Neural progenitor cell (in vitro differentiated cells): ENCODE measurements around the gene LTBP1. TPM values are rescaled to one million over a fixed set of nuclear protein-coding genes. Genes with fewer than 3 reads are reported as not detected.

Experiments used
- DNase-seq: peaks from one replicate; pipeline ENCODE4 v3.0.0-alpha.2; 2016; ENCODE audit warnings: low spot score
- H2AFZ ChIP-seq: fragments of 200-600 bp; sonication (generic); replicated peaks from 2 replicates; pipeline ENCODE4 v1.6.1; 2016; ENCODE audit warnings: antibody characterized with exemption
- H3F3A ChIP-seq: fragments of 200-600 bp; sonication (generic); 2 replicates; pipeline ENCODE4 v1.6.1; 2016; ENCODE audit warnings: antibody characterized with exemption, low read depth
- H3K27ac ChIP-seq: fragments of 200-600 bp; sonication (generic); 2 replicates; pipeline ENCODE4 v1.5.1; 2016; ENCODE audit warnings: mild to moderate bottlenecking
- H3K27me3 ChIP-seq: fragments of 200-600 bp; sonication (generic); 2 replicates; pipeline ENCODE4 v1.6.1; 2016; ENCODE audit warnings: mild to moderate bottlenecking, moderate library complexity
- H3K36me3 ChIP-seq: fragments of 200-600 bp; sonication (generic); 2 replicates; pipeline ENCODE4 v1.5.1; 2016
- H3K4me1 ChIP-seq: fragments of 200-600 bp; sonication (generic); 2 replicates; pipeline ENCODE4 v1.6.1; 2016; ENCODE audit warnings: mixed run types
- H3K4me2 ChIP-seq: fragments of 200-600 bp; sonication (generic); 2 replicates; pipeline ENCODE4 v1.6.1; 2016
- H3K4me3 ChIP-seq: fragments of 200-600 bp; sonication (generic); 2 replicates; pipeline ENCODE4 v1.5.1; 2016
- H3K79me2 ChIP-seq: fragments of 200-600 bp; sonication (generic); 2 replicates; pipeline ENCODE4 v1.6.1; 2016; ENCODE audit warnings: low read depth
- H3K9ac ChIP-seq: fragments of 200-600 bp; sonication (generic); 2 replicates; pipeline ENCODE4 v1.6.1; 2016
- H3K9me3 ChIP-seq: fragments of 200-600 bp; sonication (generic); 2 replicates; pipeline ENCODE4 v1.5.1; 2016; ENCODE audit warnings: low read depth
- H4K20me1 ChIP-seq: fragments of 200-600 bp; sonication (generic); 2 replicates; pipeline ENCODE4 v1.6.1; 2016; ENCODE audit warnings: low read depth
- H3K27ac Mint-ChIP-seq: 3 replicates; pipeline ENCODE4 v1.8.0; 2021; ENCODE audit warnings: mixed read lengths
- H3K27me3 Mint-ChIP-seq: 2 replicates; pipeline ENCODE4 v1.8.0; 2022; ENCODE audit warnings: low read depth, mild to moderate bottlenecking, inconsistent platforms, moderate library complexity, mixed read lengths; ENCODE audit not compliant: insufficient read depth
- H3K36me3 Mint-ChIP-seq: 3 replicates; pipeline ENCODE4 v1.8.0; 2021; ENCODE audit warnings: mixed read lengths
- H3K4me1 Mint-ChIP-seq: 3 replicates; pipeline ENCODE4 v1.8.0; 2021; ENCODE audit warnings: mixed read lengths
- H3K4me3 Mint-ChIP-seq: 3 replicates; pipeline ENCODE4 v1.8.0; 2021; ENCODE audit warnings: mild to moderate bottlenecking, moderate library complexity, mixed read lengths
- H3K9me3 Mint-ChIP-seq: 3 replicates; pipeline ENCODE4 v1.8.0; 2020; ENCODE audit warnings: mixed read lengths
- EZH2 ChIP-seq: fragments of 200-600 bp; sonication (generic); IDR thresholded peaks from 2 replicates; pipeline ENCODE4 v1.6.1; 2017; ENCODE audit warnings: antibody characterized with exemption, mild to moderate bottlenecking, moderate library complexity
- EZH2phosphoT487 ChIP-seq: fragments of 200-600 bp; sonication (generic); IDR thresholded peaks from 2 replicates; pipeline ENCODE4 v1.6.1; 2017; ENCODE audit warnings: antibody characterized with exemption
- total RNA-seq: library from RNA; depleted of rRNA; stranded (reverse); fragments of >200 nt; gene quantifications from 2 replicates; pipeline ENCODE4 v1.2.3, GENCODE V29; 2015; ENCODE audit warnings: low replicate concordance
- TF ChIP-seq, protein P1 (sequence below): fragments of 200-600 bp; sonication (generic); IDR thresholded peaks from 2 replicates; pipeline ENCODE4 v1.5.1; 2017; ENCODE audit warnings: antibody characterized with exemption, mild to moderate bottlenecking

The LTBP1 gene
- total RNA-seq, 1 donor from 2014 or later = 50.5 TPM

DNA sequence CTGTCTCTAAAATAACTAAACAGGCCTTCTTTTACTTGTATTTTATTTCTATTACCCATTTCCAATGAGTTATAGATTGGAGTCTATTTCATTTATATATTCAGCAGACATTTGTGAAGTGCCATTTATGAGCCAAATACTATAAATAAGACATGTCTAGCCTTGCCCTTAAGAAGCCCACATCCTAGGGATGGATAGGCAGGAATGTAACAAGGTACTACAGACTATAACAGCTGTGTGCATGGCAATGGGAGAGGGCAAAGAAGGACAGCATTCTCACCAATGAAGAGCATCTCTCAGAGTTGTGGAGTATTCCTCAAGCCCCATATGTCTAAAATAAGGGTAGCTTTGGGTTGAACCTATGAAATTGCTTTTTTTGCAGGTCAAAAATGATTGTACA is 367.8 kb downstream of the LTBP1 start:
- Histone ChIP-seq H3K4me3 (no peak overlapping the region), H3K9me3 (no peaks in the 10 kb centered on the region), H3K79me2 (no peaks in the 10 kb centered on the region), H3K4me1 (no peaks in the 10 kb centered on the region), H3K9ac (no peak overlapping the region), H3K36me3 (no peaks in the 10 kb centered on the region), H2AFZ (no peak overlapping the region), H3F3A (no peaks in the 10 kb centered on the region), H3K4me2 (no peak overlapping the region), H3K27ac (no peak overlapping the region), H4K20me1 (no peaks in the 10 kb centered on the region), H3K27me3 (no peaks in the 10 kb centered on the region)
- no peak for TF ChIP-seq EZH2
- no peak for TF ChIP-seq EZH2phosphoT487
- TF ChIP-seq, protein P1, sequence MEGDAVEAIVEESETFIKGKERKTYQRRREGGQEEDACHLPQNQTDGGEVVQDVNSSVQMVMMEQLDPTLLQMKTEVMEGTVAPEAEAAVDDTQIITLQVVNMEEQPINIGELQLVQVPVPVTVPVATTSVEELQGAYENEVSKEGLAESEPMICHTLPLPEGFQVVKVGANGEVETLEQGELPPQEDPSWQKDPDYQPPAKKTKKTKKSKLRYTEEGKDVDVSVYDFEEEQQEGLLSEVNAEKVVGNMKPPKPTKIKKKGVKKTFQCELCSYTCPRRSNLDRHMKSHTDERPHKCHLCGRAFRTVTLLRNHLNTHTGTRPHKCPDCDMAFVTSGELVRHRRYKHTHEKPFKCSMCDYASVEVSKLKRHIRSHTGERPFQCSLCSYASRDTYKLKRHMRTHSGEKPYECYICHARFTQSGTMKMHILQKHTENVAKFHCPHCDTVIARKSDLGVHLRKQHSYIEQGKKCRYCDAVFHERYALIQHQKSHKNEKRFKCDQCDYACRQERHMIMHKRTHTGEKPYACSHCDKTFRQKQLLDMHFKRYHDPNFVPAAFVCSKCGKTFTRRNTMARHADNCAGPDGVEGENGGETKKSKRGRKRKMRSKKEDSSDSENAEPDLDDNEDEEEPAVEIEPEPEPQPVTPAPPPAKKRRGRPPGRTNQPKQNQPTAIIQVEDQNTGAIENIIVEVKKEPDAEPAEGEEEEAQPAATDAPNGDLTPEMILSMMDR = no peak
- no peaks in the 10 kb centered on the region for H3K27me3 Mint-ChIP-seq
- peaks cover 2% of the 10 kb centered on the region for H3K36me3 Mint-ChIP-seq
- H3K27ac Mint-ChIP-seq = no peak overlapping the region
- no peaks in the 10 kb centered on the region for H3K9me3 Mint-ChIP-seq
- DNase-seq = no peak
- no peak overlapping the region for H3K4me3 Mint-ChIP-seq
- H3K4me1 Mint-ChIP-seq = no peaks in the 10 kb centered on the region

DNA sequence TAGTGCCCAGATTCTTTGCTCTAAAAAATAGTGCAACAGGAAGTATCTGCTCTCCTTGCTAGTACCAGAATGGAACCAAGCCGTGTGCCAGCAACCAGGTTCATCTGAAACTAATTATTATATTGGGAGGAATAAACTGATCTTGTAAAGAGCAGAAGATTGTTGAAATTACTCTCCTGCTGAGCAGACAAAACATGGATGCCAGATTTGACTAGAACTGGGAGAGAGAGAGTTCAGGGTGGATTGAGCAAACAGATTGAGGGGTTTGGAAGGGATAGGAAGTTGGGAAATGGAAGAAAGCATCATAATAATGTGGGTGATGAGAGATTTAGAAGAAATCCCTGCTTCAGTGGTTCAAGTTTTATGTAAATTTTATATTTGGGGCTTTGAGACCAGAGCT is 369.6 kb downstream of the LTBP1 start:
- Mint-ChIP-seq H3K27me3 (no peaks in the 10 kb centered on the region), H3K4me3 (no peak overlapping the region), H3K9me3 (no peaks in the 10 kb centered on the region), H3K36me3 (peaks cover 2% of the 10 kb centered on the region), H3K27ac (no peak overlapping the region), H3K4me1 (no peaks in the 10 kb centered on the region)
- Histone ChIP-seq H3K36me3 (no peaks in the 10 kb centered on the region), H3K27ac (no peak overlapping the region), H3K9ac (no peak overlapping the region), H2AFZ (no peak overlapping the region), H3K27me3 (no peaks in the 10 kb centered on the region), H3K79me2 (no peaks in the 10 kb centered on the region), H4K20me1 (no peaks in the 10 kb centered on the region), H3K4me2 (no peak overlapping the region), H3K4me1 (no peaks in the 10 kb centered on the region), H3F3A (no peaks in the 10 kb centered on the region), H3K9me3 (no peaks in the 10 kb centered on the region), H3K4me3 (no peak overlapping the region)
- no peak for TF ChIP-seq EZH2
- TF ChIP-seq, protein P1 = no peak
- no peak for TF ChIP-seq EZH2phosphoT487
- no peak for DNase-seq

DNA sequence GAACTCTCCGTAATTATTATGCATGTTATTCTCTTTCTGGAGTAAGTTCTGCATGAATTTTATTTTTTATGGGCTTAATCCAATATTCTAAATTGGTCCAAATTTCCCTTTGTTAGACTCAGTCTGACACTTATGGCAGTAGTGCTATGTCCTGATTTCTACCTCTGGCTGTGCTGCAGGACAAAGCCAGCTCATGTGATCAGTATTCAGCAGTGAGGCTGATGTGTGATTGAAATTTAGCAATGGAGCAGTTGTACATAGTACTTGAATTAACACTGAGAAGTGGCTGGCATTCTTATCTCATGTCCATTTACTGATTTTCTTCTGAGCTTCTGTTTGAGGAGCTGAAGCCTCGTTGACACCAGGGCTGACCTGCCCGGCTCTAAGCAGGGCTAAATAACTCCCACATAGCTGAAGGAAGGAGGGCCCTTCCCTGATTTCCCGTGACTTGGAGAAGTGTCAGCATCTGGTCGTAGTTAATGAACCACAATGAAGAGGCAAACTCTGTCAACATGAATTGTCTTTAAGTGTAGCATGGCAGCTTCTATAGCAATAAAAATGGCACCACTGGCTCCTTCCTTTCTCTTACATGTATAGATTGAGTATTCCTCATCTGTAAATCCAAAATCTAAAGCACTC is 370.7 kb downstream of the LTBP1 start:
- Mint-ChIP-seq H3K4me3 (no peak overlapping the region), H3K4me1 (no peaks in the 10 kb centered on the region), H3K36me3 (peaks cover 2% of the 10 kb centered on the region), H3K9me3 (no peaks in the 10 kb centered on the region), H3K27me3 (no peaks in the 10 kb centered on the region), H3K27ac (no peak overlapping the region)
- no peaks in the 10 kb centered on the region for H3K27me3 ChIP-seq
- H3K9me3 ChIP-seq = no peaks in the 10 kb centered on the region
- H4K20me1 ChIP-seq = no peaks in the 10 kb centered on the region
- no peaks in the 10 kb centered on the region for H3K36me3 ChIP-seq
- DNase-seq = no peak
- H3K4me2 ChIP-seq = no peak overlapping the region
- H3K4me1 ChIP-seq = no peaks in the 10 kb centered on the region
- no peak overlapping the region for H3K4me3 ChIP-seq
- no peak overlapping the region for H2AFZ ChIP-seq
- no peaks in the 10 kb centered on the region for H3F3A ChIP-seq
- no peaks in the 10 kb centered on the region for H3K79me2 ChIP-seq
- no peak overlapping the region for H3K9ac ChIP-seq
- no peak overlapping the region for H3K27ac ChIP-seq
- no peak for TF ChIP-seq EZH2
- TF ChIP-seq, protein P1 = no peak
- TF ChIP-seq EZH2phosphoT487 = no peak
